BE2C (cell line): ENCODE measurements around the gene CAB39.
A peak's percentile ranks its signal among the peaks of the same experiment; 100 is the strongest.

ENCODE experiments used
- DNase-seq: peaks from one replicate; pipeline ENCODE4 v3.0.0-alpha.2; 2020
- H3K27me3 ChIP-seq: fragments of 250-450 bp; sonication (Bioruptor Pico); 2 replicates; pipeline ENCODE4 v1.5.1; 2020; ENCODE audit warnings: mild to moderate bottlenecking
- H3K36me3 ChIP-seq: fragments of 250-450 bp; sonication (Bioruptor Pico); 2 replicates; pipeline ENCODE4 v1.5.1; 2020; ENCODE audit warnings: mild to moderate bottlenecking
- H3K4me1 ChIP-seq: fragments of 250-450 bp; sonication (Bioruptor Pico); 2 replicates; pipeline ENCODE4 v1.5.1; 2020
- H3K4me3 ChIP-seq: 2 replicates; pipeline ENCODE4 v1.5.1; 2011; ENCODE audit warnings: low read depth, low read length
- H3K9me3 ChIP-seq: fragments of 250-450 bp; sonication (Bioruptor Pico); 2 replicates; pipeline ENCODE4 v1.5.1; 2020
- TF ChIP-seq, protein P1 (sequence below): IDR thresholded peaks from 2 replicates; pipeline ENCODE4 v1.5.1; 2012; ENCODE audit warnings: mild to moderate bottlenecking, low read depth, low read length

CAB39 gene

DNA sequence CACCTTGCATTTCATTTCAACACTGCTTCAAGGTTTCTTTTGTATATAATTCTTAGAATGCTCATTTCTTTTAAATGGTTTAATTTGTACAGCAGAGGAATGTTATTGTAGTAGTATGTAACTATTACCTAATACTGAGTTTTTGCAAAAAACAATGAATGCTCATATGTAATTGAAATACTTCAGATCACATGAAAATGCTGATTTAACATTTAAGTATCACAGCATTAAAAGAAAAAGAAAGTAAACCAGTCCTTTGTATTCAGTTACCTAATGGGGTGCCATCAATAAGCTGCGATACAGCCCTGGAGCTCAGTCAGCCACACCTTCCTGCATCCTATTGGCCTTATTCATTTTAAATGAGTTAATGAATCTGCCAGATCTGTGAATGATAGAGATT is 106.8 kb downstream of the CAB39 start:
- TF ChIP-seq, protein P1, sequence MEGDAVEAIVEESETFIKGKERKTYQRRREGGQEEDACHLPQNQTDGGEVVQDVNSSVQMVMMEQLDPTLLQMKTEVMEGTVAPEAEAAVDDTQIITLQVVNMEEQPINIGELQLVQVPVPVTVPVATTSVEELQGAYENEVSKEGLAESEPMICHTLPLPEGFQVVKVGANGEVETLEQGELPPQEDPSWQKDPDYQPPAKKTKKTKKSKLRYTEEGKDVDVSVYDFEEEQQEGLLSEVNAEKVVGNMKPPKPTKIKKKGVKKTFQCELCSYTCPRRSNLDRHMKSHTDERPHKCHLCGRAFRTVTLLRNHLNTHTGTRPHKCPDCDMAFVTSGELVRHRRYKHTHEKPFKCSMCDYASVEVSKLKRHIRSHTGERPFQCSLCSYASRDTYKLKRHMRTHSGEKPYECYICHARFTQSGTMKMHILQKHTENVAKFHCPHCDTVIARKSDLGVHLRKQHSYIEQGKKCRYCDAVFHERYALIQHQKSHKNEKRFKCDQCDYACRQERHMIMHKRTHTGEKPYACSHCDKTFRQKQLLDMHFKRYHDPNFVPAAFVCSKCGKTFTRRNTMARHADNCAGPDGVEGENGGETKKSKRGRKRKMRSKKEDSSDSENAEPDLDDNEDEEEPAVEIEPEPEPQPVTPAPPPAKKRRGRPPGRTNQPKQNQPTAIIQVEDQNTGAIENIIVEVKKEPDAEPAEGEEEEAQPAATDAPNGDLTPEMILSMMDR = no peak
- H3K9me3 ChIP-seq = no peaks in the 10 kb centered on the region
- H3K4me3 ChIP-seq = no peak overlapping the region
- no peak for DNase-seq
- H3K4me1 ChIP-seq = no peaks in the 10 kb centered on the region
- H3K27me3 ChIP-seq = no peaks in the 10 kb centered on the region
- H3K36me3 ChIP-seq = peaks cover 13% of the 10 kb centered on the region

- H3K9me3 ChIP-seq = no peaks in the 10 kb centered on the region
- TF ChIP-seq, protein P1 = no peak
- no peak overlapping the region for H3K4me3 ChIP-seq
- no peaks in the 10 kb centered on the region for H3K27me3 ChIP-seq
- peaks cover 10% of the 10 kb centered on the region for H3K36me3 ChIP-seq
- no peaks in the 10 kb centered on the region for H3K4me1 ChIP-seq
- no peak for DNase-seq
These were observed 108.8 kb downstream of the CAB39 start for GRCh38 chr2:230821261-230821990.

GRCh38 chr2:230821991-230822520 is 109.4 kb downstream of the CAB39 start:
- Histone ChIP-seq H3K36me3 (peaks cover 10% of the 10 kb centered on the region), H3K9me3 (no peaks in the 10 kb centered on the region), H3K4me1 (no peaks in the 10 kb centered on the region), H3K4me3 (no peak overlapping the region), H3K27me3 (no peaks in the 10 kb centered on the region)
- no peak for DNase-seq
- TF ChIP-seq, protein P1 = no peak

- Histone ChIP-seq H3K9me3 (no peaks in the 10 kb centered on the region), H3K27me3 (no peaks in the 10 kb centered on the region), H3K36me3 (peaks cover 8% of the 10 kb centered on the region), H3K4me1 (no peaks in the 10 kb centered on the region), H3K4me3 (no peak overlapping the region)
- TF ChIP-seq, protein P1 = no peak
- no peak for DNase-seq
These were observed 110.8 kb downstream of the CAB39 start for GRCh38 chr2:230823264-230823964.

GRCh38 chr2:230824406-230824978 is 111.8 kb downstream of the CAB39 start:
- Histone ChIP-seq H3K4me3 (peak overlapping the region; percentile 12), H3K27me3 (no peaks in the 10 kb centered on the region)

More at GRCh38 chr2:230824406-230824978, 111.8 kb downstream of the CAB39 start:
- peak; percentile 72 for DNase-seq
- Histone ChIP-seq H3K4me1 (no peaks in the 10 kb centered on the region), H3K36me3 (0 out of 2 replicates have a peak, but pooled peaks cover 2% of the 10 kb centered on the region), H3K9me3 (no peaks in the 10 kb centered on the region; the same call in 1 of the 2 replicates)
- TF ChIP-seq, protein P1 = peak; percentile 75
